IMR-90 (cell line): ENCODE measurements around the gene UBE2J1. TPM values are rescaled to one million over a fixed set of nuclear protein-coding genes. Genes with fewer than 3 reads are reported as not detected.

Experiments used
- ATAC-seq: fragments of 200-7000 bp; cut with Tn5 transposase; 2 replicates; pipeline ENCODE4 v1.9.1; 2020; ENCODE audit warnings: low read depth, mild to moderate bottlenecking, moderate library complexity
- BruUV-seq: library from RNA; stranded (reverse); fragments of 400-500 nt; replicated peaks from 2 replicates; lab custom pipeline; 2021; lab: Mats Ljungman, UMichigan
- CTCF ChIA-PET: fragments of 300-600 bp; formaldehyde crosslinking; extraction: SDS; loops from one replicate; lab custom pipeline; 2021; ENCODE audit warnings: antibody characterized with exemption; lab: Yijun Ruan, JAX
- POLR2A ChIA-PET: fragments of 300-600 bp; sonication (Branson Sonifier 250); formaldehyde crosslinking; loops from one replicate; lab custom pipeline; 2022; ENCODE audit warnings: antibody characterized with exemption; ENCODE audit not compliant: unreplicated experiment; lab: Charles Lee
- DNase-seq: peaks from one replicate; pipeline ENCODE4 v3.0.0; 2013
- H2AFZ ChIP-seq: replicated peaks from 2 replicates; pipeline ENCODE3; 2013; ENCODE audit warnings: low read length, mild to moderate bottlenecking; ENCODE audit not compliant: poor library complexity
- H2AK5ac ChIP-seq: 2 replicates; pipeline ENCODE4 v1.6.1; 2013; ENCODE audit warnings: low read depth, low read length, inconsistent platforms
- H2AK9ac ChIP-seq: replicated peaks from 2 replicates; pipeline ENCODE3; 2013; ENCODE audit warnings: mild to moderate bottlenecking, low read depth, low read length, moderate library complexity; ENCODE audit not compliant: poor library complexity
- H2BK120ac ChIP-seq: 2 replicates; pipeline ENCODE4 v1.6.1; 2013; ENCODE audit warnings: low read depth, low read length, inconsistent platforms
- H2BK15ac ChIP-seq: 3 replicates; pipeline ENCODE4 v1.6.1; 2013; ENCODE audit warnings: low read depth, low read length, inconsistent platforms
- H2BK20ac ChIP-seq: 2 replicates; pipeline ENCODE4 v1.6.1; 2013; ENCODE audit warnings: low read depth, mild to moderate bottlenecking, inconsistent platforms, low read length, moderate library complexity
- H2BK5ac ChIP-seq: 2 replicates; pipeline ENCODE4 v1.6.1; 2013; ENCODE audit warnings: mild to moderate bottlenecking, low read depth, low read length, inconsistent platforms; ENCODE audit not compliant: poor library complexity, severe bottlenecking
- H3K14ac ChIP-seq: replicated peaks from 2 replicates; pipeline ENCODE4 v1.6.1; 2013; ENCODE audit warnings: low read depth, low read length, inconsistent platforms
- H3K18ac ChIP-seq: 2 replicates; pipeline ENCODE4 v1.6.1; 2013; ENCODE audit warnings: low read depth, low read length, control low read depth
- H3K23ac ChIP-seq: 2 replicates; pipeline ENCODE4 v1.6.1; 2013; ENCODE audit warnings: low read depth, low read length, inconsistent platforms
- H3K27ac ChIP-seq: 2 replicates; pipeline ENCODE4 v1.5.1; 2013; ENCODE audit warnings: mild to moderate bottlenecking, control low read depth, low read length; ENCODE audit not compliant: insufficient read depth
- H3K27me3 ChIP-seq: 2 replicates; pipeline ENCODE4 v1.6.1; 2013; ENCODE audit warnings: low read length; ENCODE audit not compliant: control insufficient read depth, insufficient read depth
- H3K36me3 ChIP-seq: 2 replicates; pipeline ENCODE4 v1.6.1; 2013; ENCODE audit warnings: low read length, mixed read lengths; ENCODE audit not compliant: control insufficient read depth, insufficient read depth
- H3K4ac ChIP-seq: 2 replicates; pipeline ENCODE4 v1.6.1; 2013; ENCODE audit warnings: low read depth, low read length, inconsistent platforms
- H3K4me1 ChIP-seq: 2 replicates; pipeline ENCODE4 v1.6.1; 2013; ENCODE audit warnings: low read length, mixed read lengths; ENCODE audit not compliant: control insufficient read depth, insufficient read depth
- H3K4me2 ChIP-seq: 2 replicates; pipeline ENCODE4 v1.6.1; 2013; ENCODE audit warnings: low read depth, mild to moderate bottlenecking, control low read depth, low read length, moderate library complexity
- H3K4me3 ChIP-seq: 2 replicates; pipeline ENCODE4 v1.5.1; 2013; ENCODE audit warnings: low read depth, mild to moderate bottlenecking, control low read depth, low read length, moderate library complexity; ENCODE audit not compliant: insufficient read depth
- H3K56ac ChIP-seq: 2 replicates; pipeline ENCODE4 v1.6.1; 2013; ENCODE audit warnings: low read length, inconsistent platforms; ENCODE audit not compliant: insufficient read depth; ENCODE audit errors: extremely low read depth
- H3K79me1 ChIP-seq, 2 experiments: 2 replicates each; pipeline ENCODE4 v1.6.1; 2013; ENCODE audit warnings: low read length in 2 of 2, inconsistent platforms in 1 of 2, low read depth in 1 of 2
- H3K9ac ChIP-seq: 2 replicates; pipeline ENCODE4 v1.6.1; 2013; ENCODE audit warnings: low read depth, low read length, control low read depth
- H3K9me1 ChIP-seq: 2 replicates; pipeline ENCODE4 v1.6.1; 2013; ENCODE audit warnings: low read length, inconsistent platforms; ENCODE audit not compliant: insufficient read depth
- H3K9me3 ChIP-seq: 2 replicates; pipeline ENCODE4 v1.6.1; 2013; ENCODE audit warnings: low read length; ENCODE audit not compliant: control insufficient read depth, insufficient read depth
- H4K20me1 ChIP-seq: 2 replicates; pipeline ENCODE4 v1.6.1; 2013; ENCODE audit warnings: low read length, inconsistent platforms; ENCODE audit not compliant: insufficient read depth
- H4K5ac ChIP-seq: 2 replicates; pipeline ENCODE4 v1.6.1; 2013; ENCODE audit warnings: mild to moderate bottlenecking, low read depth, low read length, control low read depth
- H4K8ac ChIP-seq, 2 experiments: 2 replicates each; pipeline ENCODE4 v1.6.1; 2013; ENCODE audit warnings: low read depth in 2 of 2, low read length in 2 of 2, control low read depth in 1 of 2, inconsistent platforms in 1 of 2
- H4K91ac ChIP-seq: 2 replicates; pipeline ENCODE4 v1.6.1; 2013; ENCODE audit warnings: low read depth, low read length, inconsistent platforms; ENCODE audit not compliant: insufficient read depth
- BHLHE40 ChIP-seq: fragments of 150-350 bp; IDR thresholded peaks from 2 replicates; pipeline ENCODE4 v1.6.1; 2016; ENCODE audit warnings: mild to moderate bottlenecking, low read depth, low read length
- CEBPB ChIP-seq: IDR thresholded peaks from 2 replicates; pipeline ENCODE4 v1.6.1; 2012; ENCODE audit warnings: low read depth, low read length, improper control_type of control experiment
- CHD1 ChIP-seq: IDR thresholded peaks from 2 replicates; pipeline ENCODE4 v1.6.1; 2012; ENCODE audit warnings: low read depth, low read length, improper control_type of control experiment
- FOS ChIP-seq: fragments of 150-350 bp; IDR thresholded peaks from 2 replicates; pipeline ENCODE4 v1.6.1; 2016; ENCODE audit warnings: low read depth, low read length
- MAFK ChIP-seq: IDR thresholded peaks from 2 replicates; pipeline ENCODE4 v1.6.1; 2012; ENCODE audit warnings: low read depth, low read length, improper control_type of control experiment
- MAZ ChIP-seq: IDR thresholded peaks from 2 replicates; pipeline ENCODE4 v1.6.1; 2012; ENCODE audit warnings: low read depth, mild to moderate bottlenecking, low read length, improper control_type of control experiment, moderate library complexity, borderline replicate concordance
- MXI1 ChIP-seq: IDR thresholded peaks from 2 replicates; pipeline ENCODE4 v1.6.1; 2012; ENCODE audit warnings: low read depth, mild to moderate bottlenecking, low read length, moderate library complexity, borderline replicate concordance
- NFE2L2 ChIP-seq: fragments of 150-350 bp; IDR thresholded peaks from 2 replicates; pipeline ENCODE4 v1.6.1; 2016; ENCODE audit warnings: low read depth, mild to moderate bottlenecking, low read length
- POLR2A ChIP-seq: IDR thresholded peaks from 2 replicates; pipeline ENCODE4 v1.6.1; 2012; ENCODE audit warnings: mild to moderate bottlenecking, low read depth, low read length
- RAD21 ChIP-seq: IDR thresholded peaks from 2 replicates; pipeline ENCODE4 v1.6.1; 2012; ENCODE audit warnings: low read length, improper control_type of control experiment
- RCOR1 ChIP-seq: IDR thresholded peaks from 2 replicates; pipeline ENCODE4 v1.6.1; 2012; ENCODE audit warnings: mild to moderate bottlenecking, low read length, improper control_type of control experiment; ENCODE audit not compliant: insufficient replicate concordance
- RFX5 ChIP-seq: IDR thresholded peaks from 2 replicates; pipeline ENCODE4 v1.8.0; 2012; ENCODE audit warnings: low read depth, mild to moderate bottlenecking, low read length, moderate library complexity
- SMC3 ChIP-seq: fragments of 150-350 bp; IDR thresholded peaks from 2 replicates; pipeline ENCODE4 v1.6.1; 2016; ENCODE audit warnings: low read depth, mild to moderate bottlenecking, antibody characterized with exemption, low read length, moderate library complexity
- USF2 ChIP-seq: fragments of 150-350 bp; IDR thresholded peaks from 2 replicates; pipeline ENCODE4 v1.6.1; 2017; ENCODE audit warnings: mild to moderate bottlenecking, antibody characterized with exemption, low read length, low read depth
- whole genome bisulfite sequencing, 2 experiments: methylation state at CpG; one replicate each; pipeline versions ENCODE4 v1.1.5 to v1.1.7; 2013; ENCODE audit warnings: missing lambda C conversion rate in 2 of 2; ENCODE audit not compliant: insufficient read length in 1 of 2; ENCODE audit errors: extremely low coverage in 2 of 2; 5-methylcytosine and 5-hydroxymethylcytosine counted together
- dilution Hi-C: fragments of 300-500 bp; cut with HindIII; formaldehyde crosslinking; loops from one replicate; pipeline ENCODE4 v1.14.3; 2018; ENCODE audit warnings: low sequenced_read_pairs; ENCODE audit not compliant: unreplicated experiment
- in situ Hi-C: fragments of 300-500 bp; cut with MboI; formaldehyde crosslinking; loops from 3 replicates; pipeline ENCODE4 v1.14.3; 2019; ENCODE audit warnings: low sequenced_read_pairs, inconsistent platforms, mixed read lengths
- intact Hi-C: fragments of 100-400 bp; cut with micrococcal nuclease; formaldehyde crosslinking; loops from 2 replicates; pipeline ENCODE4 v1.10.0; 2022
- polyA plus RNA-seq, 3 experiments: library from polyadenylated mRNA; depleted of rRNA; stranded (reverse); fragments of >200 nt; gene quantifications; 2 replicates each; pipeline ENCODE4 v1.2.3, GENCODE V29; 2012; ENCODE audit warnings: low replicate concordance in 1 of 3
- total RNA-seq: library from RNA; depleted of rRNA; stranded (reverse); fragments of >200 nt; gene quantifications from 2 replicates; pipeline ENCODE4 v1.2.3, GENCODE V29; 2012
- TF ChIP-seq, protein P1 (sequence below): conservative IDR thresholded peaks from 2 replicates; pipeline ENCODE4 v1.5.1; 2012; ENCODE audit warnings: mild to moderate bottlenecking, low read depth, low read length, improper control_type of control experiment
- TF ChIP-seq, protein P2 (sequence below): fragments of 150-350 bp; IDR thresholded peaks from 2 replicates; pipeline ENCODE4 v1.6.1; 2016; ENCODE audit warnings: low read depth, mild to moderate bottlenecking, low read length, moderate library complexity, borderline replicate concordance

UBE2J1 gene
- total and polyA plus RNA-seq, 2 of the 4 experiments (the other 2 are of a cell fraction) = 20.9 to 35.3 TPM

DNA sequence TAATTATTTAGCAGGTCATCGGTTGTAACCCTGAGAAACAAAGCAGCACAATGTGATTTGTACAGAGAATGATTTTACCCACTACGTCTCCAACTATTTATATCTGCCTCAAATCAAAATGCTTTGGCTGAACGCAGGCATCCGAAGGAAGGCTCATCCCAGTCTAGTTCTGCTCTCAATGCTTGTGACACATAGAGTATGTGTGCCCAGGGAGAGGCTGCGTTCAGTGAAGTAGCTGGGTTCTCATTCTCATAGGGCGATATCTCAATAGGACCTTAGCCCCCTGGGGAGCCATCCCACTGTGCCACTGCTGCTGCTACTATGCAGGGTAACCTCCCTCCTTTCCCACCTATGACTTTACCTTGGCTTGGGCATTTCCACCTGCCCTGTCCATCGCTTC, 37.8 kb downstream of the UBE2J1 start:
- H2BK15ac ChIP-seq = no peak overlapping the region
- intact Hi-C loops (no loop called here), in situ Hi-C loops (no loop called here), dilution Hi-C loops (no loop called here)
- peaks cover 6% of the 10 kb centered on the region; the same call in 1 of the 2 replicates for H3K4me1 ChIP-seq
- no TSS peak for BruUV-seq
- H2AK5ac ChIP-seq = no peak overlapping the region
- H3K14ac ChIP-seq = no peak overlapping the region
- H2BK120ac ChIP-seq = no peak overlapping the region
- no peak overlapping the region for H3K4ac ChIP-seq
- no peaks in the 10 kb centered on the region for H3K9me3 ChIP-seq
- DNase-seq = no peak
- H3K9ac ChIP-seq = no peak overlapping the region
- no peak overlapping the region for H2BK20ac ChIP-seq
- H3K4me2 ChIP-seq = no peak overlapping the region
- peaks cover 17% of the 10 kb centered on the region; the same call in 1 of the 2 replicates for H4K20me1 ChIP-seq
- WGBS, 2 experiments = no CpG with 5 or more reads among the region's 7 CpGs
- ChIA-PET POLR2A (no interaction called here), CTCF (no interaction called here)
- H3K27ac ChIP-seq = no peak overlapping the region
- H2AK9ac ChIP-seq = no peak overlapping the region
- peaks cover 5% of the 10 kb centered on the region for H3K36me3 ChIP-seq
- H3K27me3 ChIP-seq = no peaks in the 10 kb centered on the region; the same call in 1 of the 2 replicates
- no peaks in the 10 kb centered on the region for H3K79me1 ChIP-seq
- H2BK5ac ChIP-seq = no peak overlapping the region
- no peak overlapping the region for H2AFZ ChIP-seq
- no peak for ATAC-seq
- TF ChIP-seq, protein P1, sequence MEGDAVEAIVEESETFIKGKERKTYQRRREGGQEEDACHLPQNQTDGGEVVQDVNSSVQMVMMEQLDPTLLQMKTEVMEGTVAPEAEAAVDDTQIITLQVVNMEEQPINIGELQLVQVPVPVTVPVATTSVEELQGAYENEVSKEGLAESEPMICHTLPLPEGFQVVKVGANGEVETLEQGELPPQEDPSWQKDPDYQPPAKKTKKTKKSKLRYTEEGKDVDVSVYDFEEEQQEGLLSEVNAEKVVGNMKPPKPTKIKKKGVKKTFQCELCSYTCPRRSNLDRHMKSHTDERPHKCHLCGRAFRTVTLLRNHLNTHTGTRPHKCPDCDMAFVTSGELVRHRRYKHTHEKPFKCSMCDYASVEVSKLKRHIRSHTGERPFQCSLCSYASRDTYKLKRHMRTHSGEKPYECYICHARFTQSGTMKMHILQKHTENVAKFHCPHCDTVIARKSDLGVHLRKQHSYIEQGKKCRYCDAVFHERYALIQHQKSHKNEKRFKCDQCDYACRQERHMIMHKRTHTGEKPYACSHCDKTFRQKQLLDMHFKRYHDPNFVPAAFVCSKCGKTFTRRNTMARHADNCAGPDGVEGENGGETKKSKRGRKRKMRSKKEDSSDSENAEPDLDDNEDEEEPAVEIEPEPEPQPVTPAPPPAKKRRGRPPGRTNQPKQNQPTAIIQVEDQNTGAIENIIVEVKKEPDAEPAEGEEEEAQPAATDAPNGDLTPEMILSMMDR = no peak
- TF ChIP-seq CEBPB (no peak), BHLHE40 (no peak), MAFK (no peak), NFE2L2 (no peak), POLR2A (no peak), MXI1 (no peak), USF2 (no peak), SMC3 (no peak), CHD1 (no peak), FOS (no peak), RCOR1 (no peak), RAD21 (no peak), MAZ (no peak), RFX5 (no peak)
- TF ChIP-seq, protein P2, sequence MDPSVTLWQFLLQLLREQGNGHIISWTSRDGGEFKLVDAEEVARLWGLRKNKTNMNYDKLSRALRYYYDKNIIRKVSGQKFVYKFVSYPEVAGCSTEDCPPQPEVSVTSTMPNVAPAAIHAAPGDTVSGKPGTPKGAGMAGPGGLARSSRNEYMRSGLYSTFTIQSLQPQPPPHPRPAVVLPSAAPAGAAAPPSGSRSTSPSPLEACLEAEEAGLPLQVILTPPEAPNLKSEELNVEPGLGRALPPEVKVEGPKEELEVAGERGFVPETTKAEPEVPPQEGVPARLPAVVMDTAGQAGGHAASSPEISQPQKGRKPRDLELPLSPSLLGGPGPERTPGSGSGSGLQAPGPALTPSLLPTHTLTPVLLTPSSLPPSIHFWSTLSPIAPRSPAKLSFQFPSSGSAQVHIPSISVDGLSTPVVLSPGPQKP = no peak
- H3K9me1 ChIP-seq = peaks cover 8% of the 10 kb centered on the region; the same call in 1 of the 2 replicates
- H4K91ac ChIP-seq = no peak overlapping the region
- no peak overlapping the region for H3K18ac ChIP-seq
- H4K8ac ChIP-seq = no peak overlapping the region
- no peak overlapping the region for H3K4me3 ChIP-seq
- no peak overlapping the region for H3K23ac ChIP-seq
- H4K5ac ChIP-seq = no peak overlapping the region
- no peak overlapping the region for H3K56ac ChIP-seq
